Measurements from ENCODE around the gene ZNF337.
"Not testable (repeated sequence)": the region's sequence is repeated elsewhere in the genome, so short reads cannot be mapped to it uniquely, and the experiment has no call there.

ZNF337 gene

GRCh38 chr20:25707695-25708094, 11.0 kb upstream of the ZNF337 start:
- Histone ChIP-seq H3K27ac (ENCODE audit: low read depth, low read length) (no peak overlapping the region), H4K20me1 (ENCODE audit: control insufficient read depth, insufficient read depth, low read depth, low read length) (no peaks in the 10 kb centered on the region), H3F3A (ENCODE audit: control insufficient read depth, insufficient read depth) (no peaks in the 10 kb centered on the region), H3K4me2 (ENCODE audit: low read length) (no peak overlapping the region), H3K4me3 (ENCODE audit: low read length) (no peak overlapping the region), H3K9me3 (ENCODE audit: control insufficient read depth, insufficient read depth, low read length) (no peaks in the 10 kb centered on the region; the same call in 1 of the 2 replicates), H3K36me3 (ENCODE audit: control insufficient read depth, low read length) (no peaks in the 10 kb centered on the region), H3K4me1 (ENCODE audit: control insufficient read depth, low read length) (no peaks in the 10 kb centered on the region), H3K79me2 (ENCODE audit: control insufficient read depth, low read length) (no peaks in the 10 kb centered on the region; the same call in 1 of the 2 replicates), H3K27me3 (ENCODE audit: control insufficient read depth, low read length) (no peaks in the 10 kb centered on the region), H3K9me2 (replicated peaks; ENCODE audit: control insufficient read depth, low read length) (no peaks in the 10 kb centered on the region)
- TF ChIP-seq EZH2phosphoT487 (IDR thresholded peaks at IDR 0.05; ENCODE audit: borderline replicate concordance, low read length) (no peak), CTCF (IDR thresholded peaks at IDR 0.05; ENCODE audit: low read depth, low read length, poor library complexity, severe bottlenecking) (no peak)

- H4K20me1 ChIP-seq (ENCODE audit: control insufficient read depth, insufficient read depth, low read depth, low read length), result no peaks in the 10 kb centered on the region
- H3K4me3 ChIP-seq (ENCODE audit: low read length), result no peak overlapping the region
- H3K4me2 ChIP-seq (ENCODE audit: low read length), result no peak overlapping the region
- H3K9me2 ChIP-seq (replicated peaks; ENCODE audit: control insufficient read depth, low read length), result no peaks in the 10 kb centered on the region
- no peaks in the 10 kb centered on the region for H3K36me3 ChIP-seq (ENCODE audit: control insufficient read depth, low read length)
- TF ChIP-seq EZH2phosphoT487 (IDR thresholded peaks at IDR 0.05; ENCODE audit: borderline replicate concordance, low read length), result no peak
- no peak for TF ChIP-seq CTCF (IDR thresholded peaks at IDR 0.05; ENCODE audit: low read depth, low read length, poor library complexity, severe bottlenecking)
- no peaks in the 10 kb centered on the region for H3F3A ChIP-seq (ENCODE audit: control insufficient read depth, insufficient read depth)
- no peaks in the 10 kb centered on the region for H3K9me3 ChIP-seq (ENCODE audit: control insufficient read depth, insufficient read depth, low read length)
- H3K27ac ChIP-seq (ENCODE audit: low read depth, low read length), result no peak overlapping the region
- no peaks in the 10 kb centered on the region for H3K4me1 ChIP-seq (ENCODE audit: control insufficient read depth, low read length)
- H3K27me3 ChIP-seq (ENCODE audit: control insufficient read depth, low read length), result no peaks in the 10 kb centered on the region
- no peaks in the 10 kb centered on the region; the same call in 1 of the 2 replicates for H3K79me2 ChIP-seq (ENCODE audit: control insufficient read depth, low read length)
These were observed 10.1 kb upstream of the ZNF337 start for GRCh38 chr20:25706793-25707192.

GRCh38 chr20:25705830-25706351, 9.2 kb upstream of the ZNF337 start:
- no peaks in the 10 kb centered on the region for H4K20me1 ChIP-seq (ENCODE audit: control insufficient read depth, insufficient read depth, low read depth, low read length)
- no peaks in the 10 kb centered on the region for H3F3A ChIP-seq (ENCODE audit: control insufficient read depth, insufficient read depth)
- H3K79me2 ChIP-seq (ENCODE audit: control insufficient read depth, low read length), result no peaks in the 10 kb centered on the region; the same call in 1 of the 2 replicates
- H3K4me3 ChIP-seq (ENCODE audit: low read length), result no peak overlapping the region
- H3K4me1 ChIP-seq (ENCODE audit: control insufficient read depth, low read length), result no peaks in the 10 kb centered on the region
- H3K36me3 ChIP-seq (ENCODE audit: control insufficient read depth, low read length), result no peaks in the 10 kb centered on the region
- no peak overlapping the region for H3K4me2 ChIP-seq (ENCODE audit: low read length)
- TF ChIP-seq CTCF (IDR thresholded peaks at IDR 0.05; ENCODE audit: low read depth, low read length, poor library complexity, severe bottlenecking) (no peak), EZH2phosphoT487 (IDR thresholded peaks at IDR 0.05; ENCODE audit: borderline replicate concordance, low read length) (no peak)
- no peaks in the 10 kb centered on the region for H3K9me3 ChIP-seq (ENCODE audit: control insufficient read depth, insufficient read depth, low read length)
- H3K27ac ChIP-seq (ENCODE audit: low read depth, low read length), result no peak overlapping the region
- H3K9me2 ChIP-seq (replicated peaks; ENCODE audit: control insufficient read depth, low read length), result no peaks in the 10 kb centered on the region
- no peaks in the 10 kb centered on the region for H3K27me3 ChIP-seq (ENCODE audit: control insufficient read depth, low read length)

GRCh38 chr20:25704303-25704702, 7.7 kb upstream of the ZNF337 start:
- not testable (repeated sequence) for H3K4me2 ChIP-seq (ENCODE audit: low read length); H3K27me3 ChIP-seq (ENCODE audit: control insufficient read depth, low read length); H3K79me2 ChIP-seq (ENCODE audit: control insufficient read depth, low read length); H3K9me2 ChIP-seq (replicated peaks; ENCODE audit: control insufficient read depth, low read length); H3K4me1 ChIP-seq (ENCODE audit: control insufficient read depth, low read length); H3K27ac ChIP-seq (ENCODE audit: low read depth, low read length); H3K4me3 ChIP-seq (ENCODE audit: low read length); H3K9me3 ChIP-seq (ENCODE audit: control insufficient read depth, insufficient read depth, low read length); H3F3A ChIP-seq (ENCODE audit: control insufficient read depth, insufficient read depth); H3K36me3 ChIP-seq (ENCODE audit: control insufficient read depth, low read length); H4K20me1 ChIP-seq (ENCODE audit: control insufficient read depth, insufficient read depth, low read depth, low read length)

DNA sequence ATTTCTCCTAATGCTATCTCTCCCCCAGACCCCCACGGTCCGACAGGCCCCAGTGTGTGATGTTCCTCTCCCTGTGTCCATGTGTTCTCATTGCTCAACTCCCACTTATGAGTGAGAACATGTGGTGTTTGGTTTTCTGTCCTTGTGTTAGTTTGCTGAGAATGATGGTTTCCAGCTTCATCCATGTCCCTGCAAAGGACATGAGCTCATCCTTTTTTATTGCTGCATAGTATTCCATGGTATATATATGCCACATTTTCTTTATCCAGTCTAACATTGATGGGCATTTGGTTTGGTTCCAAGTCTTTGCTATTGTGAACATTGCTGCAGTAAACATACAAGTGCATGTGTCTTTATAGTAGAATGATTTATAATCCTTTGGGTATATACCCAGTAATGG, 4.2 kb upstream of the ZNF337 start:
- H3K27me3 ChIP-seq (ENCODE audit: control insufficient read depth, low read length); H3K36me3 ChIP-seq (ENCODE audit: control insufficient read depth, low read length); H3K4me1 ChIP-seq (ENCODE audit: control insufficient read depth, low read length); H4K20me1 ChIP-seq (ENCODE audit: control insufficient read depth, insufficient read depth, low read depth, low read length); H3K79me2 ChIP-seq (ENCODE audit: control insufficient read depth, low read length); H3K9me2 ChIP-seq (replicated peaks; ENCODE audit: control insufficient read depth, low read length); H3K27ac ChIP-seq (ENCODE audit: low read depth, low read length); H3K4me3 ChIP-seq (ENCODE audit: low read length); H3K4me2 ChIP-seq (ENCODE audit: low read length); H3K9me3 ChIP-seq (ENCODE audit: control insufficient read depth, insufficient read depth, low read length); H3F3A ChIP-seq (ENCODE audit: control insufficient read depth, insufficient read depth): not testable (repeated sequence)

All from DOHH2 (cell line).